GM19463 (cell line): ENCODE results near the gene SPATA12.
A peak's percentile ranks its signal among the peaks of the same experiment; 100 is the strongest.

Experiments used
- ATAC-seq: cut with Tn5 transposase; IDR thresholded peaks from one replicate; pipeline ENCODE4 v1.9.1; 2021; ENCODE audit warnings: mild to moderate bottlenecking, moderate library complexity; ENCODE audit not compliant: unreplicated experiment

The SPATA12 gene, protein sequence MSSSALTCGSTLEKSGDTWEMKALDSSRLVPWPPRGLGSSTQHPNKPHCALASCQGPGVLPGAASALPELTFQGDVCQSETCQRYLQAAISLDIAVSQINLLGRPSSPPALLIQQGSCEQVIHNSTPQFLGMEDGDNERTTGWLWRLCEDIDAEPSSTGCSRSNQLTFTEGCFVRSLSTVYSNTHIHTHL

DNA sequence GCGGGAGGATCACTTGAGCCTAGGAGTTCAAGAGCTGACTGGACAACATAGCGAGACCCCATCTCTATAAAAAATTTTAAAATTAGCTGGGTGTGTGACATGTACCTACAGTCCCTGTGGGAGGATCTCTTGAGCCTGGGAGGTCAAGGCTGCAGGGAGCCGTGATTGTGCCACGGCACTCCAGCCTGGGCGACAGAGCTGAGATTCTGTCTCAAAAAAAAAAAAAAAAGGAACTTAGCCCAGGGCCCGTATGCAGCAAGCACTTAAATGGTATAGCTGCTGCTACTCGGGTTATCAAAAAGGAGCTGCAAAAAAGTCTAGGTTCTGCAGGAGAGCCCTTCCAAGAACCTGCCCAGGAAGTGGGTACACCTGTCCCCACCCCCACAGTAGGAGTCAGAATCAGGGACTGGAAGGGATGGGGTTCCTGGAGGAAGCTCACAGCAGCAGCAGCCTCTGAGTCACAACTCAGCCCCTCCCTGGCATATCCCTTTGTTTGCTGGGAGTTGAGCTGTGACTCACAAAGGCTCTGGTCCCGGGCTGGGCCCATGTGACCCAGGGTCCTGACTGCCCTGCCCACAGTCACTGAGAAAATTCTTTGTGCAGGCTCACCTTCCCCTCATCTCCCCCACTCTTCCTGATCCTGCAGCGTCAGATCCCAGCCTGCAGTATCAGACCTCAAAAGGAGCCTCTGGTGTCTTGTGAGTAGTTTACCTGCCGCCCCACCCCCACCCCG lies at the start of gene SPATA12:
TSS of gene SPATA12 (plus strand) at position 576 of the 733 bp plus-strand sequence. CDS start 13,031 bp downstream, outside the sequence.
- no peak for ATAC-seq

DNA sequence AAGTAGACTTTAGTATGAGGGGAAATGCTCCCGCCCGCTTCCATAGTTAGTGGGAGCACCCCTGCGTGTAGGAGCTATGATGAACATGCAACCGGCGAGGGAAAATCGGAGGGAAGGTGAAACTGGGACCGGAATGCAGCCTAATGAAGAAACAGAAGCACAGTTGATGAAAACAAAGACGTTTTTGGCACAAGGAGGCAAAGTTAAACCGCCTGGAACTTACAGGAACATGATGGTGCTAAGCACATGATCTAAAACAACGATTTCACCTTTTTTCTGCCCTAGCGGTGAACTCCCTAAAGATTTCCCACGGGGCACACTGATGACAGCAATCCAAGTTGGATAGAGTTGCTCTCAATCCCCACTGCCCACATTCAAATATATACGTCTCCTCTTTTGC lies 49.4 kb upstream of the SPATA12 start:
- no peak for ATAC-seq

DNA sequence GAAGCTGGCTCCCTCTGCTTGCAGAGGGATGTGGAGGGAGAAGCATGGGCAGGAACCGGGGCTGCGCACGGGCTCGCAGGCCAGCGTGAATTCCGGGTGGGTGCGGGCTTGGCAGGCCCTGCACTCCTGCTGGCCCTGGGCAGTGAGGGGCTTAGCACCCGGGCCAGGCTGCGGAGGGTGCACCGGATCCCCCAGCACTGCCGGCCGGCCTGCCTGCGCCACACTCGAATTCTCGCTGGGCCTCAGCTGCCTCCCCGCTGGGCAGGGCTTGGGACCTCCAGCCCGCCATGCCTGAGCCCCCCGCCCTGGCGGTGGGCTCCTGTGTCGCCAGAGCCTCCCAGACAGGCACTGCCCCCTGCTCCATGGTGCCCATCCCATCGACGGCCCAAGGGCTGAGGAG lies 47.6 kb upstream of the SPATA12 start:
- no peak for ATAC-seq

DNA sequence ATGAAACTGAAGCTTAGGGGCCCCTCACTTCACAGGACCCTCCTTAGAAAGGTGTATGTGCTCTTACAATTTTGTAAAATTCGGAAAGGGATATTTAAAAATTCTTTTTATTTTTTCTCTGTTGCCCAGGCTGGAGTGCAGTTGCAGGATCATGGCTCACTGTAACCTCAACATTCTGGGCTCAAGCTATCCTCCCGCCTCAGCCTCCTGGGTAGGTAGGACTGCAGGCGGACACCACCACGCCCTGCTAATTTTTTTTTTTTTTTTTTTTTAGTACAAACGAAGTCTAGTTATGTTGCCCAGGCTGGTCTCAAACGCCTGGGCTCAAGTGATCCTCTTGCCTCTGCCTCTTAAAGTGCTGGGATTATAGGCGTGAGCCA lies 45.1 kb upstream of the SPATA12 start:
- ATAC-seq = no peak

DNA sequence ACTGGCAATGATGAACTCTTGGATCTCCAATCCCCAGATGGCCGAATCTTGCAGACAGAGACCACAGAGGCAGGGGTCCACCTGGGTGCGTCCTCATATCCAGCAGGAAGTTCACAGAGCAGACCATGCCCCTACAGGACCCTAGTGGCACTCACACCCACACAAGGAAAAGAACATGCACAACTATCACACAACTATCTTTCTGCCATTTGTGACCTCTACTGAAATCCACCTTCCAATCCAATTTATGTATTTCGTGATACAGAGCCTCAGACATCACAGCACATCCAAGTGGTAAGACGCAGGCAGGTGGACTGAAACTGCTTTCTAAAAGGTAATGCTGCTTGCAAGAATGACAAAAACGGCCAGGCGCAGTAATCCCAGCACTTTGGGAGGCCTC lies 44.6 kb upstream of the SPATA12 start:
- no peak for ATAC-seq

DNA sequence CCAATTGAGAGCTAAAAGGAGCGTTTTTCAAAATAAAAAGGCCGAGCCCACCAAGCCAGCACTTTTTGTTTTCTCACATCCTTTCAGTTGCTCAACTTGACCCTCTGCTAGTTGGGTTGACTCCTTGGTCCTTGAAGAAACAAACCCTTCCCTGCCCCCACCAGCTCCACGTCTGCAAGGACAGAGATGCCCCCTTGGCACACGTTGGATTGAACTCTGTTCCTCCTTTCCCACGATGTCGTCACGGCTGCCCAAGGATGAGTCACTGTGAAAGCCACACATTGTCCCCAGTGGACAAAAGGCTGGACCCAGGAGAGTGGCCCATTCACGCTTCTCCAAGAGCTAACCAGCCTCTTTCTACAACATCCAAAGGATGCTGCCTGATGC lies 43.0 kb upstream of the SPATA12 start:
- ATAC-seq = no peak

DNA sequence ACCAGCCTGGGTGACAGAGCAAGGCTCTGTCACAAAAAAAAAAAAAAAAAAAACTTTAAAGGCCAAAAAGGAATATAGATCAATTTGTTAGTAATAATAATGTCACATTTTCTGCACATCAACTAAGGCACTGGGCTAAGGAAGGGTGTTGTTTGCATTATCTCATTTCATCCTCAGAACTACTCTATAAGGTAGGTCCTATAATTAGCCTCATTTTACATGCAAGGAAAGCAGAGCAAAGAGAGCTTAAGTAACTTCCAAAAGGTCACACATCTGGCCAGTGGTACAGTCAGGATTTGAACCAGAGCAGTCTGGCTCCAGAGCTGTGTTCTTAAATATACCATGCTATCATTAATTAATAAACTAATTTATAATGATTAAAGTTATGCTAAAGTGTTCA lies 42.2 kb upstream of the SPATA12 start:
- no peak for ATAC-seq

DNA sequence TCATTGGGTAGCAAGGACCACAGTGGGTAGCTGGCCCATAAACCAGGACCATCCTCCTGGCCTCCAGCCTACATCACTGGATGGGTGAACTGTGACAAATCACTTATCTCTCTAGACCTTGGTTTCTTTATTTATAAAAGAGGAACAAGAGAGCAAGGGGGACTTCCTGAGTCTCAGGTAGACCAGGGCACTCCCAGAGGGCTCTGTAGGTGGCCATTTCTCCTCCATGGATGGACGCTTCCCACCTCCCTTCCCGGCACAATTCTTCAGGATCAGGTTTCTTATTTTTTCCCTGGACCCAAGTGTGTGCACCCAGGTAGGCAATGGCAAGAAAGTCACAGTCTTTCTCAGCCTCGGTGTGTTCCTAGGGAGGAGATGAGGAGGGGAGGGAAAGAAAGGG lies 41.4 kb upstream of the SPATA12 start:
- ATAC-seq = peak; percentile 61

DNA sequence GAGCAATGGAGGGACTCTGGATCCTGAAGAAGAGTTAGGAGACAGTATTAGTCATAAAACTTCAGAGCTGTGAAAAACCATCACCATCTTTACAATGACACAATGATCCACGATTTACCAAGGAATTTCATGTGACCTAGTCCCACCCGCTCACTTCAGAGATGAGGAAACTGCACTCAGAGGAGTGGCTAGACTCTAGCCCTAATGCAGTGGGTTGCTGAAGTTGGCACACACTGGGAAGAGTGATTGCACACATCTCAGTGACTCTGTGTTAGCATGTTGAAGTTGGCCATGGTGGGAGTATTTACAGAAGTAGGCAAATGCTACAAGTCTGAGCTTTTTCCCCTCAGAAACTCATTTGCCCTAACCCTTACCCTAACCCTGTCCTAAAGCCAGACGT lies 35.2 kb upstream of the SPATA12 start:
- no peak for ATAC-seq

DNA sequence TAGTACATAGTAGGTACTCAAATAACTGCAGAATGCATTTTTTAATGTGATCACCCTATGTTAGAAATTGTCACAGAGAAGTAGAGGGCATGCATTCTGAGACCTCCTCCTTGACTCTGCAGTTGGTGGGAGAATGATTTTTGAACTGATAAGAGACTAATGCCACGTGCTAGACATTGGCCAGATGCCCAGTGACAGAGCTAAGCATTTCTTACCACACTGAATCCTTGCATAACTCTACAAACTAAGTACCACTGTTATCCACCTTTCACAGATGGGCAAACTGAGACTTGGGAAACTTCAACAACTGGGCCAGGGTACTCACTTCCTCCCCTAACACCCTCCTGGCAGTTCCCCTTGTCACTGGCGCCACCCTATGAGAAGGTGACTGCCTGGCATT lies 33.5 kb upstream of the SPATA12 start:
- no peak for ATAC-seq

DNA sequence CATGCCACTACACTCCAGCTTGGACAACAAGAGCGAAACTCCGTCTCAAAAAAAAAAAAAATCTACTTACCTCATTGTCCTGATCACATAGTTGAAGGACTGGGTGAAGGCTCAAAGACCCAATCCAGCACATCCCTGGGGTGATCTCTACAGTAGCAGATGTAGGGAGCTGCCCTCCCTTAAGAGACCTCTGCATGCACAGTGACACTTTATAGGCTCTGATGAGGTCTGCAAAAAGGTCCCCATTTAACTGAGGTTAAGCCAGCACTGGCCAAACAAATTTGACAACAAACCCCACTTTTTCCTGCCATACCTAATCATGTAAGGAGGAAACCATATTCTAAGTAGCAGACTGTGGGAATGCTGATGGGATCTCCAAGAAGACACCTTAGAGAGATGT lies 31.1 kb upstream of the SPATA12 start:
- no peak for ATAC-seq

DNA sequence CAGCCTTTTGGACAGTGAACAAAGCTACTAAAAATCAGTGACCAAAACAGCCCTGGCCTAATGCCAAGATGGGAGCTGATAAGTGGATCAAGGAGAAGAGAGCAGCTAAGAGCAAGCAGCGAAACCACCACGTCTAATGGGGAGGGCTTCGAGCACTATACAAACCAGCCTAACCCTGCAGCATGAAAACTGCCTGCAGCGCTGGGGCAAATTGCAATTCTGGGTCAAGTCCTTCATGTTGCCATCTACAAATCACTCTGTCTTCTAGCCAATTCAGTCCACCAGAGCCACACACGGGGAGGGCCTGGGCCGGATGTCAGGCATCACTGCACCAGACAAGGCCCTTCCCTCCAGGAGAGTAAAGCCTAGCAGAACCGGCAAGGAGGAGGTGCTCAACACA lies 30.5 kb upstream of the SPATA12 start:
- ATAC-seq = no peak

DNA sequence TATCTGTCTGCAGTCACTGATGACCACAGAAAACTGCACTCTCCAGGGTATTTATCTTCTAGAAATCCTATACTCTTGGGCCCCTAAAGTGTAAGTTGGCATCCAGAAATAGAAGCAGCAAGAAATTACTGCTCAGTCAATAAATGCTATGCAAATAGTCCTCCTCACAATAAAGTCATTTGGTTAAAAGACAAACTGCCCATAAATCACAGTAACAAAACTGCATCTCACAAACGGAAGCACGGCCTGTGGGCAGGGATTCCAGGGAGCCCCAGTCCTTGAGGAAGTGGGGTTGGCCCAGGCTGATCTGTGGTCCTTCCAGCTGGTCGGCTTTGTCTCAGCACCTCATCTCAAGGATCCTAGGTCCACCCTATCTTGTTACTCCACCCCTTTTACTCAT lies 29.7 kb upstream of the SPATA12 start:
- no peak for ATAC-seq

DNA sequence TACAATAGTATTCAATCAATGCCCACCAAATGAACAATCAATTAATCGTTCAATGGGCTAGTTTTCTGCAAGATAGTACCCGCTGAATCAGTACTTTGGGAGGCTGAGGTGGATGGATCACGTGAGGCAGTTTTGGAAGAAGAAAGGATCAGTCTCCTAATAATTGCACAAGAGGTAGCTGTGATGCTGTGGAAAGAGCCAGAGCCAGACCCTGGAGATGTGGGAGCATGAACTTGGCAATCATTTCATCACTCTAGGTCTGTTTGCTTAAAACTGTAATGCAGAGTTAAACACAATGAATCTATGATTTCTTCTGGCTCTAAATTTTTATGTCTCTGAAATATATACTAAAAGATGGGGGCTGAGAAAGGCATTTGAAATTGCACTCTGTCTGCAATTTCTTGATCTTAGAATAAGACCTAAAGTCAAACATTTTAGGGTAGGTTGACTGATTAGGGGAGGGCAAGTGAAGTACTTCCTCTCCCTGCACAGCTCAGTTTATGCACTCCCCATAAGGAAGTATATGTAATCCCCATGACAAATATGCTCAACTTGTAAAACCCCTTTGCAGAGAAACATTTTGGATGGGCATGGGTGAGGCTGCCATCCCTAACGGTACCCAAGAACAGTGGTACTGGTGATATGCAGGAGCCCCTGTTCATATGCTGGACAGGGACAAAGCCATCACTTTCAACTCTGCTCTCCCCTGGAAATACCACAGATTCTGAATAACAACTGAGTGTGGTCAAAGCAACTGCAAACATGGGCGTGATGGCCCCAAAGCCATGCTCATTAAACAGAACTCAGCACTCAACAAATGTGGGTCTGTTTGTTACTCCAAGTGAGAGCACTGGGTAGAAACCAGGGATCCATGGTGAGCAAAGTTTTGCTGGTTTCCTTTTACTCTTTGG lies 28.6 kb upstream of the SPATA12 start:
- no peak for ATAC-seq

DNA sequence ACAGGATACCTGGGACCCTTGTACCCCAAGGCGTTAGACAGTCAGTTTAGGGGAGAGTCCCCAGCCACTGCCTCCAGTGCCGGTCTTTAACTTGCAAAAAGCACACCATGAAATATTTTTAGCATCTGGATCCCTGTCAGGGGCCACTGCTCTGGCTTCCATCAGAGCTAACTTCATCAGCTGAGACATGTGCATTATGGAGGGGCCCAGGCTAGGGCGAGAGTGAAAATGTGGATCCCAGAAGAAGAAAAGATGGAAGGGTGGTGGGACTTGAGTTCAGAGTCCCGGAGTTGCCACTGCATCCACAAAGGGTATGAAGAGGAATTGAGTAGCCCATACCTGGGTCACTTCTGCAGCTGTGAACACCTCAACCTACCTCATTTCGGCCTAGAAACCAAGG lies 23.5 kb upstream of the SPATA12 start:
- ATAC-seq = no peak

DNA sequence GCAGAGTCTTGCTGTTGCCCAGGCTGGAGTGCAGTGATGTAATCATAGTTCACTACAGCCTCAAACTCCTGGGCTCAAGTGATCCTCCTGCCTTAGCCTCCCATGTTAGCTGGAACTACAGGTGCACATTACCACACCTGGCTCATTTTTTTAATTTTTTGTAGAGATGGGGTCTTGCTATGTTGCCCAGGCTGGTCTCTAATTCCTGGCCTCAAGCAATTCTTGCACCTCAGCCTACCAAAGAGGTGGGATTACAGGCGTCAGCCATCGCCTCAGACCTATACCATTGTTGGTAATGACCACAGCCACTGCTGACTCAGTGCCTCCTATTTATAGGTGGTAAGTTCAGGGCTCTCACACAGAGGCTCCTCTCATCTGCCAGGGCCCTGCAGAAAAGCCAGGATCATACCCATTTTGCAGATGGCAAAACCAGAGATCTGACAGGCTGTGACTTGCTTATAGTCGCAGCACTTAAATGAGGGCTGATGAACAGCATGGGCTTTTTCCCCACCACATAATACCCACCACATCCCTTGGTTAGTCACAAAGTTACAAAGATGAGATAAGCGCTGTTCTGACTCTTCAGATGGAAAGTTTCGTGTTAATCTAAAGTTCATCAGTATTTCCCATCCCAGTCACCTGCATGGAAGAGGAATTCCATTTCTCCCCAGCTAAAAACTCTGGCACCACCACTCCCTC lies 21.8 kb upstream of the SPATA12 start:
- no peak for ATAC-seq

DNA sequence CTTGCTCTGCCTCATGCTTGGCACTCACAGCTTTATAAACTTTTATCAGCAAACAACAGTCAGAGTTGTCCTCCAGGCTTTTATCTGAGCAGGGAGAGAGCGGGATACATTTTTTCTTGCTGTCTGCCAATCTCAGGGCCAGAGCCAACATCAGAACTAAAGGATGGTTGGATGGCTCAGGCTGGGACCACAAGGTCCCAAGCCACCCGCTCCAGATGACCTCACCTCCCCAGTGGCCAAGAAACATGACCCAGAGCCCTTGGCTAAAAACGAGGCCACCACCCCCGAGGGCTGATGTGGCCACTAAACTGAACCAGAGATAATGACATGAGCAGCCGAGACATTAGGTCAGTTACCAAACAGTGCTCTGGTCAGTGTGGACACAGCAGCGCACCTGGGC lies 18.8 kb upstream of the SPATA12 start:
- no peak for ATAC-seq

DNA sequence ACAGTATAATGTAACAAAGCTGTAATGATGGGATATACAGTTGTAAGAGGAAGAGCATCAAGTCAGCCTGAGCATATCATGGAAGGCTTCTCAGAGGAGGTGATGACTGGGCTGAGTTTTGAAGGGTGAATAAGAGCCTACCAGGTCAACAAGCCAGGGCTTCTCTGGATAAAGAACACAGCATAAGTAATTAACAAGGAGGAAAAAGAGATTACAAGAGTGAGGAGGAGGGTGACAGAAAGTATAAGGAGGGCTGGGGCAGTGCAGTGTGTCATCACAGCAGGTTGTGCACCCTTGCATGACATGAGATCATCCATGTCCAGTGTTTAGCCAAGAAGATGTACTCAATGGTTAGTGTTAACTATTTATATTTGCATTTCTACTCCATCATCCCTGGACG lies 16.9 kb upstream of the SPATA12 start:
- no peak for ATAC-seq

DNA sequence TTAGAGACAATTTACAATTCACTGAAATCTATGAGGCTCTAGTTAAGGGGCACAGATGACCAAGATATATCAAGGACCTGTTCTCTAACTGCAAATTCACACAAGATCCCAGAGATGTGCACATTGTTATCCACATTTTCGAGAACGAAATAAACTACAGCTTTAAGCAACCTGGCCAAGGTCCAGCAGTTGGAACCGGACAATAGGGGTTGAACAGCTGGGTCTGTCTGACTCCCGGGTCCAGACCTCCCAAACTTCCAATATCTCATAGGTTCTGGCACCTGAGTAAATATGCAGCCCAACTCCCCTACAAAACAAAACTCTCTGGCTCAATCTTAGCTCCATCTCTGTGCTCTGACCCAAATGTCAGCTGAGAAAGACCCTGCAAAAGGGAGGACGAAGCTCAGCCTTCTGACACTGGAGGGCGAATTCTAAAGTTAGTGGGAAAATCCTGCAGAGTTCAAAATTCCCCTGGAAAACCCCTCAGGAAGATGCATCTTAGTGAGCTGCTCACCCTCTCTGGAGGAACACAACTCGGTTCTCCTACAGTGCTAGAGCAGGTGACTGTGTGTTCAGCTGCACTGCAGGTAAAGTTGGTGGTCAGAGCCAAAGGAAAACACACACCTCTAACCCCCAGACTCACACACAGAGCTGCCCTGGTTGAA lies 14.2 kb upstream of the SPATA12 start:
- no peak for ATAC-seq

DNA sequence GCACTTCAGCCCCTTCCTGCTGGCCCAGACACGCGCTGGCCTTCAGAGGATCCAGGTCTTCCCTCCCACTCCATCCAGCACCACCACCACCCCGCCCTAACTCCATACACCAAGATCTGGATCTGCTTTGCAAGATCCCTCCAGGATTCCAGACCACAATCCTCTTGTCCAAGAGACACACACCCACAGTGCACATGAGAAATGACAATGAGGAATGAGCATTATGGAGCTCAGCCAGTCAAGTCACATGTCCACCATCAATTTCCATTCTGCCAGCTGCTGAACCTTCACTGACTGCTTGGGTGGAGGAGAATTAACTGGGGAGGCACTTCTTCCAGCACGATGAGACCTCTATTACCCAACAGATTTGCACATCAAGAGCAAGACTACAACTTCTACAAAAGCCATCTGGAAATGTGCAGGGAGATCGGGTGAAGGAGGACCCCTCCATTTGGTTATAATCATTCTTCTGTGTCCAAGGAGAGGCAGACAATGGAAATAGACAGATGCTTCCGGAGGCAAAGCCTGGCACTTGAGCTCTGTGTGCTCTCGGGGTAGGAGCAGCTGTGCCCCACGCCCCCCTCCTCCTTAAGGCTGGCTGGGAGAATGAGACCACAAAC lies 12.3 kb upstream of the SPATA12 start:
- ATAC-seq = no peak
